TTC549 (cell line): ENCODE measurements around the gene MAPKAP1.

Source experiments
- FAIRE-seq: peaks from 2 replicates; lab custom pipeline; 2012; peaks lifted over from hg19 to GRCh38; lab: Jason Lieb, UNC

MAPKAP1 gene

GRCh38 chr9:125429476-125430160 lies 277.4 kb downstream of the MAPKAP1 start:
- FAIRE-seq = no peak

DNA sequence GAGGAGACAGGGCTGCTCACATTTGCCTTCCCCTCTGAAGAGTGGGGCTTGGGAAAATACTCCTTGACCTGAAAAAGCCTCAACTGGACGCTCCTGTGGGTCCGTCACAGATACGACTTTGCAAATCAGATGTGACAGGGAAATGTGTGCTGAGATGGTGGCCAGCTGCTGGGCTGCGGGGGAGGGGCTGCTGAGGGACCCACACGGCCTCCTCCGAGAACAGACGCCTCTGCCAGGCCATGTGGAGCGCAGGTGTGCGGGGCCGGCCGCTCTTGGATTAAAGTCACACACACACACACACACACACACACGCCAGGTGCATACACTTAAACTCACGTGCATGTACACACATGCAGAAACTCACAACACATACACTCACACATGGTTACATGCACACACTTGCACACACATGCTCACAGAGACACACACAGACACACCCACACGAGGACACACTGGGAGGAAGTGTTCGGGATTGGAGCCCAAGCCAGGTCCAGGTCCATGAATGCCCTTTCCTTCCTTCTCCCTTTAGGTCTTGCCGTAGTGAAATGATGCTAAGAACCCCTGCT lies 278.0 kb downstream of the MAPKAP1 start:
- no peak for FAIRE-seq

- no peak for FAIRE-seq
Observed at GRCh38 chr9:125428060-125428901, 278.7 kb downstream of the MAPKAP1 start.

- FAIRE-seq = no peak
Observed at GRCh38 chr9:125427556-125427955, 279.5 kb downstream of the MAPKAP1 start.

- FAIRE-seq = no peak
Observed at GRCh38 chr9:125426926-125427325, 280.1 kb downstream of the MAPKAP1 start.

DNA sequence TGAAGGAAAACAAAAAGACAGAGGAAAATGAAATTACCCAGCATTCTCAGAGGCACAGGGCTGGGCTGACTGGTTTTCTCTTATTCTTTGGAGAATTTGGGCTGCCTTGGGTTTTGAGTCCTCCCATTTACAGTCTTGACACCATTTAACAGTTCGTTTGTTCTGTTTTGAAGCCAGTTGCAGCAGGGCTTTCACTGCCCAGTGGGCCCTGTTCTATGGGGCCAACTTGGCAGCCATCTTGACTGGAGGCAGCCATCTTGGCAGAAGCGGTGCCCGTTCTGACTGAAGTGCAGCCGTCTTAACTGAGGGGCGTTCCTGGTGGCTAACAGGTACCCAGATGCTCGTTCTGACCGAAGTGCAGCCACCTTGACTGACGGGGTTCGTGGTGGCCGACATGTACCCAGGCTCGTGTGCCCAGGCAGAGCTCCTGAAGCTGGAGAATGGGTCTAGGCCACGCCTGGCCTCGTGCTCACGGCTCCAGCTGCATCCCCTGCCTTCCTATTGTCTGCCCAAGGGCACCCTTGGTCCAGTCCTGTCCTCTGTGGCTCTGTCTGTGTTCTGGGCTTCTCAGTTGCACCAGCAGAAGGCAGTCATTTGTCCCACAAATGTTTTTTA lies 281.0 kb downstream of the MAPKAP1 start:
- FAIRE-seq = no peak

GRCh38 chr9:125425170-125425897 lies 281.7 kb downstream of the MAPKAP1 start:
- no peak for FAIRE-seq

- FAIRE-seq = no peak
Observed at GRCh38 chr9:125423964-125424363, 283.0 kb downstream of the MAPKAP1 start.

GRCh38 chr9:125422853-125423252 lies 284.2 kb downstream of the MAPKAP1 start:
- no peak for FAIRE-seq

- no peak for FAIRE-seq
Observed at GRCh38 chr9:125421591-125422181, 285.3 kb downstream of the MAPKAP1 start.

DNA sequence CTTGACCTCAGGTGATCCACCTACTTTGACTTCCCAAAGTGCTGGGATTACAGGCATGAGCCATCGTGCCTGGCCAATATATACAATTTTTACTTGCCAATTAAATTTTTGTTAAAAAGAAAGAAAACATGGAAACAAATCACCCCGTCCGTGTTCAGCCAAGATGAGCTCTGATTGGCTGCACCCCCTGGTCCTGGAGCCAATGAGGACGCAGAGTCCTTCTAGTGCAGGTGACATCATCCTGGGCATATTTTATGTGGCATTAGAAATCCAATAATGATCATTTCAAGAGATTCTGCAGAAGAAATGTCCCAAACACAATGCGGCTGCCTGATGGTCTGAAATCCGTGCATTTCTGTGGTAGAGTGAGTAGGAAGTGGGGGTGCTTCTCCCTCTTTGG lies 285.8 kb downstream of the MAPKAP1 start:
- no peak for FAIRE-seq

GRCh38 chr9:125418404-125418803 lies 288.6 kb downstream of the MAPKAP1 start:
- no peak for FAIRE-seq

DNA sequence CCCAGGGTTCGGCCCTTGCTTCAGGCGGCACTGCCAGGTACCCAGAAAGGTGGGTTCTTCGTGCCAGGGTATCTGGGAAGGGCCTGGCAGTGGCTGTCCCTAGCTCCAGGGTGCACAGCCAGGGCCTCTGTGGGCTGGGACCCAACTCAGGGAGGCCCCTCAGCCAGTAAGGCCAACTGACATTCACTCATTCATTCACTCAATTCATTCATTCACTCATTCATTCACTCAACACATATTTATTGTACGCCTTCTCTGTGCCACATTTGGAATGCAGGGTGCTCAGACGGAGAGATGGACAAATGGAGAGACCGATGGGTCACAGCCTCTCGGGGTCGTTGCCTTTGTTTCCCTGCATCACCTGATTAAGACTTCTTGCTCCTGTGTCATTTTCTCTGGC lies 290.5 kb downstream of the MAPKAP1 start:
- no peak for FAIRE-seq

DNA sequence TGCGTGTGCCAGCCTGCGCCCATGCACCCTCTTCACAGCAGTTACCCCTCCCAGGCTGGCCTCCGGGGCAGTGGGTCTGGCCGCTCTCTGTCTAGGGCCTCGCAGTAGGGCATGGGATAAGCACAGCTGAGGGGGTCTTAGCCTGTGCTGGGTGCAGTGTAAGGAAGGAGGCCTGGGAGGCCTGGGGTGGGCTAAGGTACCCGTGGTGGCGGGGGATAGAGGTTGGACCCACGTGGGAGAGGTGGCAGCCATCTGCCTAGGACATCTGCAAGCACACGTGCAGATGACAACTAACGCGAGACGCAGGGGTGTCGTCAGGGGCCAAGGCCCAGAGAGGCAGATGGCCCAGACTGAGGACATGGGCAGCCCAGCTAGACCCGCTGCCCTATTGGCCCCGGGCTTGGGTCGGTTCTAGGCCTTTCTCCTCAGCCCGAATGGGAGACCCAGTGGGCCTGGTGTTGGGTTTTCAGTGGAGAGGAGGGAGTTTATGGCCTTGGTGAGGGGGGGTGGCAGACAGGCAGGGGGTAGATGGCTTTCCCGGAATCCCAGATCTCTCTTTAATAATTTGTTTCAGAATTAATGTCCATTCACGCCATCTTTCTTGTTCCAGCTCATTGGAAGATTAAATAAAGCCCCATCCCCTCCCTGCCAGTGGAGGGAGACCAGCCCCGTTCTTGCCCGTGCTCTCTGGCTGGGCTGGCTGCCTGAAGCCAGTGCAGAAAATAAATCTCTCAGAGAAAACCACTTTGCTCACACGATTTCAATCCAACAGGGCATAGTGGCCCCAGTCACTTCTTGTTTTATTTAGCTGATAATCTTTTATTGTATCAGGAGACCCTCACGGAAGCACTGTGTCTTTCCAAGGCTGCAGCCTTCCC lies 291.2 kb downstream of the MAPKAP1 start:
- FAIRE-seq = no peak

- FAIRE-seq = no peak
Observed at GRCh38 chr9:125413579-125413978, 293.4 kb downstream of the MAPKAP1 start.

- no peak for FAIRE-seq
Observed at GRCh38 chr9:125412166-125412565, 294.8 kb downstream of the MAPKAP1 start.

DNA sequence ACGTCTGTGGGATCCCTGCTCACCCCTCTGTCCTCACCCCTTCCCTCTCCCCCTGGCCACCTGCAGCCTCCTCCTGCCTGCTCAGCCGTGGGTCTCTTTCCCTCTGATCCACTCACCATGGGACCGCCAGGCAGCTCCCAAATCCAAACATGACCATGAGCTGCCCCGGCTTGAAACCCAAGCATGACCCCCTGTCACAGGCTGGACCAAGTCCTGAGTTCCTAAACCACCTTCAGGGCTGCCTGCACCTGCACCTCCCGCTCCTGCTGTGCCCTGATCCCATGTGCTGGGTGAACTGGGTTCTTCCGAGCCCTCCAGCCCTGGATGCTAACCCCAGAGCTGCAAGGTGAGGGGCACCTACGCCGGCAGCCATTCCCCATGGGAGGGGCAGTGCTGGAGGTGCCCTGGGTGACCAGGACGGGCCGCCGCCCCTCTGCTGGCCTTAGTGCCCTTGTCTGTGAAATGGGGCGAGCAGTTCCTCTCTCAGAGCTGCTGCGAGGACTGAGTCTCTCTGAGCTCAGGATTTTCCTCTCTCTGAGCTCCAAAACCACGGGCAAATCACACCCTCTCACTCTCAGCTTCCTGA lies 295.7 kb downstream of the MAPKAP1 start:
- FAIRE-seq = no peak

DNA sequence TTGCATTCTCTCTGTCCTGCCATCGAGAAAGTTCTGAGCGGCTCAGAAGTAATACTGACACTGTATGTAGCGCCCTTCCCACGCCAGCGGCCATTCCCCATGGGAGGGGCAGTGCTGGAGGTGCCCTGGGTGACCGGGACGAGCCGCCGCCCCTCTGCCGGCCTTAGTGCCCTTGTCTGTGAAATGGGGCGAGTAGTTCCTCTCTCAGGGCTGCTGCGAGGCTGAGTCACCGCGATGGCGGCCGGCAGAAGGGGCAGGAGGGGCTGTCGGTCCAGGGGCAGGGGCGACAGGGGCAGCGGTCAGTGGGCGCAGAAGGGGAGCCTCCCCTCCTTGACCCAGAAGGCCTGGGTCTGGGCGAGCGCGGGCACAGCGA lies 296.5 kb downstream of the MAPKAP1 start:
- FAIRE-seq = no peak

- no peak for FAIRE-seq
Observed at GRCh38 chr9:125409637-125410521, 297.1 kb downstream of the MAPKAP1 start.
